ENCODE data around the gene RNU11.
"Not testable (repeated sequence)": the region's sequence is repeated elsewhere in the genome, so short reads cannot be mapped to it uniquely, and the experiment has no call there.

The RNU11 gene

DNA sequence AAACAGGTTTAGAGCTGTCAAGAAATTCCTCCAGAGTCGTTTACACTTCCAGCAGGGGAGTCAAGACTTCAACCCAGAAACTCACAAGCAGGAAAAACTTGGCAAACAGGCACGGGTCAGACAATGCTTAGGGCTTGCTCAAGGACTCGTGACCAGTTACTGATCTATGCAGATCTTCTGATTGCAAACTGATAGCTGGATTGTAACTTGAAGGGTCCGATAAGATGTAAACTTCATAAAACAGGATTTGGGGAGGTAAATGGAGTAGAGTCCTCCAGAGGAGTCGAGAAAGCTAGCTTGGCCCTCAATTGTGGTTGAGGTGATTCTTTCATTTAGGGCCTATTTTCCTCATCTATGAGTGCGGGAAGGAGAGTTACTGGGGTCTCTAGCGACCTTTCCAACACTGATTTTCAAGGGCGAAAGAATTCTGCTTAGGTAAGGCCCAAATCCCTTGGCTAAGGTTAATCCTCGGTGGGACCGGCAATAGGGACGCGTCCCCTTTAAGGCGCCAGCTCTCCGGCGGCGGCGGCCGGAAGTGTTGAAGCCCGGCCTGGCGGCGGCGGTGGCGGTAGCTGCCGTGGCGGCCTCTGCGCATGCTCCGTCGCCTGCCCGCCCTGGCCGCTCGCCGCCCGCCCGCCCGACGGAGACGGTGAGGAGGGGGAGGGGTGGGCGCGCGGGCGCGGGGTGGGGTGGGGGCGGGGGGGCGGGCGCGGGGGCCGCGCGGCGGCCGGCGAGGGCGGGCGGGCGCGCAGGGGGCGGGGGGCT lies 20.0 kb downstream of the RNU11 start, which contains the start of gene GMEB1:
Gene GMEB1 (plus strand): TSS at position 594 of the 765 bp plus-strand sequence. CDS start 14,829 bp downstream, outside the sequence.
- Histone ChIP-seq H3K9ac (ENCODE audit: low read depth, low read length) (peak within 1 kb of the TSS; percentile 90), H3K27ac (ENCODE audit: low read length) (peak within 1 kb of the TSS; percentile 94)

DNA sequence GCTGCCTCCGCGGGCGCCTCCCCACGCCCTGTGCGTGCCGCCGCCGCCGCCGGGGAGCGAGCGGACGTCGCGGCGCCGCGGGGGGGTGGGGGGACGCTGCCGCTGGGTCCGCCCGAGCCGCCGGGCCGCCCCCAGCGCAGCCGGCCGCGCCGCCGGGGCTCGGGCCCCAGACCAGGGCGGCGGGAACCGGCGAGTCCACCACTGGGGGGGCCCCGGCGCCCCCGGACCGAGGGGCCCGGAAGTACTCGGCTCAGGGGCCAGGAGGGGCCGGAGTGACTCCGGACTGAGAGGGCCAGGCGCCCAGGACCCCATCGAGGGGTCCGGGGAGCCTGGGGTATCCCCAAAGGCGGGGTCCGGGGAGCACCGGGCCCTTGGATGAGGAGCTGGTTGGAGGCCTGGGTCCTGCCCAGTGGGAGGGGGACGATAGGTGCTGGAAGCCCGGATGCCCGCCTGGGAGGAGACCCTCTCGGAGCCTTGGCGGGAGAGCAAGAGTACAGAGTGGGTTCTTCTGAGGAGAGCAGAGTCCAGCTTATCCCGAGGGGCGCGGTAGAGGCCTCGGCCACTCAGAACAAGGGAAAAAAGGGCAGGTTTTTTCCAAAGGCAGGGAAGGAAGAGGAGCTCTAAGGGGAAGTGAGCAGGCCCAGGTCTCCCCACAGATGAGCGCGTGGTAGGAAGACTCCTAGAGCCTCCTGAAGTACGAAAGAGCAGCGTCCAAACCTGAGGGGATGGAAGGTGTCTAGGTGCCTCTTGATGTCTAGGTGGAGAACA lies 20.7 kb downstream of the RNU11 start:
- peak overlapping the region; percentile 82 for H3K27ac ChIP-seq (ENCODE audit: low read length)

More for the DNA sequence above, 20.0 kb downstream of the RNU11 start, which contains the start of gene GMEB1:
- no peaks in the 10 kb centered on the region; the same call in 1 of the 2 replicates for H3K4me1 ChIP-seq (ENCODE audit: insufficient read depth, low read length)
- no peaks in the 10 kb centered on the region for H3K9me3 ChIP-seq (ENCODE audit: insufficient read depth, low read depth, low read length)
- H3K4me3 ChIP-seq (ENCODE audit: low read length): peak within 1 kb of the TSS; percentile 80
- no peaks in the 10 kb centered on the region for H3K36me3 ChIP-seq (ENCODE audit: insufficient read depth, low read depth, low read length)
- no peaks in the 10 kb centered on the region for H3K27me3 ChIP-seq (ENCODE audit: insufficient read depth, low read length)

DNA sequence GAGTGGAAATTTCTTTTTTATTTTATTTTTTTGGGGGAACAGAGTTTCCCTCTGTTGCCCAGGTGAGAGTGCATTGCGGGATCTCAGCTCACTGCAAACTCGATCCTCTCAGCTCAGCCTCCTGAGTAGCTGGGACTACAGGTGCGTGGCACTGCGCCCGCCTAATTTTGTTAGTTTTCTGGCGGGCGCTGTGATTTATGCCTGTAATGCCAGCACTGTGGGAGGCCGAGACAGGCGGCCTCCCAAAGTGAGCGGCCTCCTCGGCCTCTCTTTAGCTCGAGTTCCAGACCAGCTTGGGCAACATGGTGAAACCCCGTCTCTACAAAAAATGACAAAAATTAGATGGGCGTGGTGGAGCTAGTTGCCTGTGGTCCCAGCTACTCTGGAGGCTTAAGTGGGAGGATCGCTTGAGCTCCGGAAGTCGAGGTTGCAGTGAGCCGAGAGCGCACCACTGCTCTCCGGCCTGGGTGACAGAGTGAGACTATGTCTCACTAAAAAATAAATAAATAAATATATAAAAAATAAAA lies 22.9 kb downstream of the RNU11 start:
- Histone ChIP-seq H3K36me3 (ENCODE audit: insufficient read depth, low read depth, low read length) (no peaks in the 10 kb centered on the region), H3K27me3 (ENCODE audit: insufficient read depth, low read length) (no peaks in the 10 kb centered on the region), H3K9me3 (ENCODE audit: insufficient read depth, low read depth, low read length) (no peaks in the 10 kb centered on the region), H3K4me3 (ENCODE audit: low read length) (no peak overlapping the region), H3K4me1 (ENCODE audit: insufficient read depth, low read length) (peaks cover 3% of the 10 kb centered on the region), H3K9ac (ENCODE audit: low read depth, low read length) (no peak overlapping the region), H3K27ac (ENCODE audit: low read length) (no peak overlapping the region)

More for the DNA sequence above, 20.7 kb downstream of the RNU11 start:
- no peaks in the 10 kb centered on the region for H3K27me3 ChIP-seq (ENCODE audit: insufficient read depth, low read length)
- H3K4me1 ChIP-seq (ENCODE audit: insufficient read depth, low read length): no peaks in the 10 kb centered on the region; the same call in 1 of the 2 replicates
- H3K9ac ChIP-seq (ENCODE audit: low read depth, low read length): peak overlapping the region; percentile 90
- H3K36me3 ChIP-seq (ENCODE audit: insufficient read depth, low read depth, low read length): no peaks in the 10 kb centered on the region
- peak overlapping the region; percentile 80 for H3K4me3 ChIP-seq (ENCODE audit: low read length)
- H3K9me3 ChIP-seq (ENCODE audit: insufficient read depth, low read depth, low read length): no peaks in the 10 kb centered on the region

DNA sequence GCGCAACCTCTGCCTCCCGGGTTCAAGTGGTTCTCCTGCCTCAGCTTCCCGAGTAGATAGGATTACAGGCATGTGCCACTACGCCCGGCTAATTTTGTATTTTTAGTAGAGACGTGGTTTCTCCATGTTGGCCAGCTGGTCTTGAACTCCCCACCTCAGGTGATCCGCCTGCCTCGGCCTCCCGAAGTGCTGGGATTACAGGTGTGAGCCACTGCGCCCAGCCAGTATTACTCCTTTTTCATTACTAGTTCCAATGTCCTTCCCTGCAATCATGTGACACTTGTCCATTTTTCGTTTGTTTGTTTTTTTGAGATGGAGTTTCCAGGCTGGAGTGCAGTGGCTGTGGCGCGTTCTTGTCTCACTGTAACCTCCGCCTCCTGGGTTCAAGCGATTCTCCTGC lies 24.6 kb downstream of the RNU11 start:
- H3K9me3 ChIP-seq (ENCODE audit: insufficient read depth, low read depth, low read length); H3K27me3 ChIP-seq (ENCODE audit: insufficient read depth, low read length); H3K27ac ChIP-seq (ENCODE audit: low read length); H3K4me3 ChIP-seq (ENCODE audit: low read length); H3K4me1 ChIP-seq (ENCODE audit: insufficient read depth, low read length); H3K9ac ChIP-seq (ENCODE audit: low read depth, low read length); H3K36me3 ChIP-seq (ENCODE audit: insufficient read depth, low read depth, low read length): not testable (repeated sequence)

DNA sequence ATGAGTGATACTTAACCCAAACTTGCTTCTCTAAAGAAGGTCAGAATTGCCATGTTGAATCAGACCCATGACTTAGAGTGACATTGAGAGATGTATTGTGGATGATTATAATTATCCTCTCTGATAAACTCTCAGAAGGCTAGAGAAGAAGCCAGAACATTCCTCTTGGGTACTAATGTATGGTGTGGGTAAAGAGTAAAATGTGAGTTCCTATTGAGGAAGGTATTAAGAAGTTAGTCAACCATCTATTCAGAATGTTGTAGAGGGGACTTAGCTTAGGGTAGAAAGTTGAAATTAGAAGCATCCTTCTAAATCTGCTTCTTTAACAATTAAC lies 27.5 kb downstream of the RNU11 start:
- Histone ChIP-seq H3K9ac (ENCODE audit: low read depth, low read length) (no peak overlapping the region; the same call in 1 of the 2 replicates), H3K9me3 (ENCODE audit: insufficient read depth, low read depth, low read length) (no peaks in the 10 kb centered on the region), H3K4me1 (ENCODE audit: insufficient read depth, low read length) (peaks cover 3% of the 10 kb centered on the region; the same call in 1 of the 2 replicates), H3K4me3 (ENCODE audit: low read length) (no peak overlapping the region), H3K27ac (ENCODE audit: low read length) (no peak overlapping the region), H3K27me3 (ENCODE audit: insufficient read depth, low read length) (no peaks in the 10 kb centered on the region), H3K36me3 (ENCODE audit: insufficient read depth, low read depth, low read length) (peaks cover under 1% of the 10 kb centered on the region; the same call in 1 of the 2 replicates)

DNA sequence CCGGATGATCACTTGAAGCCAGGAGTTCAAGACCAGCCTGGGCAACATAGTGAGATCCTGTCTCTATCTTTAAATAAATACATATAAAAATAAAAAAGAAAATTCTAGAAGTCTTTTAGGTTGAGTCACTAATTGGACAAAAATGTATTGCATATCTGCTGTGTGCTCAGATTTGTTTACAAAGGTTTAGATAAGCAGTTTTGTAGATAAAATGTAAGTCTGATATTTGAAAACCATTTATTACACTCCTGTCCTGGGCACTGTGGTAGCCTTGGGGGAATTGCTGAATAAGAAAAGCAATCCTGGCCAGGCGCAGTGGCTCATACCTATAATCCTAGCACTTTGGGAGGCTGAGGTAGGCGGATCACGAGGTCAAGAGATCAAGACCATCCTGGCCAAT lies 31.8 kb downstream of the RNU11 start:
- H3K4me1 ChIP-seq (ENCODE audit: insufficient read depth, low read length): peaks cover 3% of the 10 kb centered on the region; the same call in 1 of the 2 replicates
- no peak overlapping the region for H3K4me3 ChIP-seq (ENCODE audit: low read length)

DNA sequence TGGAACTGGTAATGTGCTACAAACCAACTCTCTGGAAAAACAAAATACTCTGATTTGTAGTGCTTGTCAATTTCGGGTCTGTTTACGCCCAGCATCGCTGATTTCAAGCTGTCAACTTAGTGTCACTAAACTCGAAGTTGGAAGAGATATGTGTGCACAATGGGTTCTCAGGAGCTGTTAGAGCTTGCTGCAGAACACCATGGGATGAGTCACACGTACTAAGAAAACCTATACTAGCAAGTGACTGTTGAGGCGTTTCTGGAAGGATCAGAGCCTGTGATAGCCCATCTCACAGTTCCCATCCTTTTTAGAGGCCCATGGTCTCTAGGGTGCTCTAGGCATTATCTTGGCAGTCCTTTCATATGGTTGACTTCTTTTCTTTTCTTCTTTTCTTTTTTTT lies 34.4 kb downstream of the RNU11 start:
- Histone ChIP-seq H3K27ac (ENCODE audit: low read length) (no peak overlapping the region), H3K4me1 (ENCODE audit: insufficient read depth, low read length) (no peaks in the 10 kb centered on the region), H3K36me3 (ENCODE audit: insufficient read depth, low read depth, low read length) (peaks cover 46% of the 10 kb centered on the region), H3K4me3 (ENCODE audit: low read length) (no peak overlapping the region), H3K27me3 (ENCODE audit: insufficient read depth, low read length) (no peaks in the 10 kb centered on the region), H3K9ac (ENCODE audit: low read depth, low read length) (no peak overlapping the region), H3K9me3 (ENCODE audit: insufficient read depth, low read depth, low read length) (no peaks in the 10 kb centered on the region)

More for the DNA sequence above, 31.8 kb downstream of the RNU11 start:
- no peak overlapping the region for H3K9ac ChIP-seq (ENCODE audit: low read depth, low read length)
- no peaks in the 10 kb centered on the region for H3K9me3 ChIP-seq (ENCODE audit: insufficient read depth, low read depth, low read length)
- peaks cover 30% of the 10 kb centered on the region for H3K36me3 ChIP-seq (ENCODE audit: insufficient read depth, low read depth, low read length)
- H3K27me3 ChIP-seq (ENCODE audit: insufficient read depth, low read length): no peaks in the 10 kb centered on the region
- no peak overlapping the region for H3K27ac ChIP-seq (ENCODE audit: low read length)

DNA sequence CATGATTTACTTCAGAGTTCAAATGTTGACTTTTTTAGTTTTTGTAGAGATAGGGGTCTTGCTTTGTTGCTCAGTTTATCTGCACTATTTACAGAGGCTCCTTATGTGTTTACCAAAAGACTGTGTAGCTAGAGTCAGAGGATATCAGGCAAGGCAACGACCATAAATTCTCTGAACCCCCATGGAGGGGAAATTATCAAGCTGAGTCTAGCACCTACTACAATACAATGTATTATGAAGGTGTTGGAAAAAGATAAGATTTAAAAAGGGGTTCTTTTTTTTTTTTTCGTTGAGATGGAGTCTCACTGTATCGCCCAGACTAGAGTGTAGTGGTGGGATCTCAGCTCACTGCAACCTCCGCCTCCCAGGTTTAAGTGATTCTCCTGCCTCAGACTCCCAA lies 36.5 kb downstream of the RNU11 start:
- Histone ChIP-seq H3K27me3 (ENCODE audit: insufficient read depth, low read length) (no peaks in the 10 kb centered on the region), H3K4me1 (ENCODE audit: insufficient read depth, low read length) (no peaks in the 10 kb centered on the region), H3K9me3 (ENCODE audit: insufficient read depth, low read depth, low read length) (no peaks in the 10 kb centered on the region), H3K4me3 (ENCODE audit: low read length) (no peak overlapping the region), H3K36me3 (ENCODE audit: insufficient read depth, low read depth, low read length) (peaks cover 55% of the 10 kb centered on the region), H3K27ac (ENCODE audit: low read length) (no peak overlapping the region), H3K9ac (ENCODE audit: low read depth, low read length) (no peak overlapping the region)

DNA sequence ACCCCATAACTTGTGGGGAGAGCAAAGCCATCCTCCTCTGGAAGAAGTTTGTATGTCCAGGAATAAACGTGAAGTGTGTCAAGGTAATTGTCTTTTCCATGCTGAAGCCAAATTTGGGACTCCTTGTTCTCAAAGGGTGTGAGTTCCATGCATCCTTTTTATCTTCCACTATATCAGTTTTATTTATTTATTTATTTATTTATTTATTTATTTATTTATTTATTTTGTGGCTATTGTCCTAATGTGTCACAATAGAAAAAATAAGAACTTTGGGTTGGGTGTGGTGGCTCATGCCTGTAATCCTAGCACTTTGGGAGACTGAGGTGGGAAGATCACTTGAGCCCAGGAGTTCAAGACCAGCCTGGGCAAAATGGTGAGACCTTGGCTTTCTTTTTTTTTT lies 43.2 kb downstream of the RNU11 start:
- not testable (repeated sequence) for H3K4me1 ChIP-seq (ENCODE audit: insufficient read depth, low read length); H3K4me3 ChIP-seq (ENCODE audit: low read length); H3K9ac ChIP-seq (ENCODE audit: low read depth, low read length); H3K27ac ChIP-seq (ENCODE audit: low read length); H3K27me3 ChIP-seq (ENCODE audit: insufficient read depth, low read length); H3K9me3 ChIP-seq (ENCODE audit: insufficient read depth, low read depth, low read length)
- H3K36me3 ChIP-seq (ENCODE audit: insufficient read depth, low read depth, low read length): peaks cover 60% of the 10 kb centered on the region
